Measurements from ENCODE around the gene PLCL1.
"Not testable (repeated sequence)": the region's sequence is repeated elsewhere in the genome, so short reads cannot be mapped to it uniquely, and the experiment has no call there.

Gene PLCL1

DNA sequence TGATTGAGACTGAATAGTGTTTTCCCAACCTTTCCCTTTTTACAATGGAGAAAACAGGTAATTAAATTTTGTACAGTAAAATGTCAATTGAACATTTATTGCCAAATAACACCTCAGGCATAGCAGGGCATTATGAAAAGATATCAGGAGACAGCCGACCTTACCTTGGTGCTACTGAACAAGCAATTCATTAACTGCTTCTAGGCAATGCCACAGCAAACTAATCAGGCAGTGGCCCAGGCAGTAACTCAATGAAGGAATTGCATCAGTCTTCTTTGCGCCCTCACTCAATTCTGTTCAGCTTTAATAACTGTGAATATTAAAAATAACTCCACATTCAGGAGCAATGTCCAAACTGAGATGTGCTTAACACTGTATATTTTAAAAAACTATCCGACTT lies 6.1 kb downstream of the PLCL1 start:
- DNase-seq: no peak

DNA sequence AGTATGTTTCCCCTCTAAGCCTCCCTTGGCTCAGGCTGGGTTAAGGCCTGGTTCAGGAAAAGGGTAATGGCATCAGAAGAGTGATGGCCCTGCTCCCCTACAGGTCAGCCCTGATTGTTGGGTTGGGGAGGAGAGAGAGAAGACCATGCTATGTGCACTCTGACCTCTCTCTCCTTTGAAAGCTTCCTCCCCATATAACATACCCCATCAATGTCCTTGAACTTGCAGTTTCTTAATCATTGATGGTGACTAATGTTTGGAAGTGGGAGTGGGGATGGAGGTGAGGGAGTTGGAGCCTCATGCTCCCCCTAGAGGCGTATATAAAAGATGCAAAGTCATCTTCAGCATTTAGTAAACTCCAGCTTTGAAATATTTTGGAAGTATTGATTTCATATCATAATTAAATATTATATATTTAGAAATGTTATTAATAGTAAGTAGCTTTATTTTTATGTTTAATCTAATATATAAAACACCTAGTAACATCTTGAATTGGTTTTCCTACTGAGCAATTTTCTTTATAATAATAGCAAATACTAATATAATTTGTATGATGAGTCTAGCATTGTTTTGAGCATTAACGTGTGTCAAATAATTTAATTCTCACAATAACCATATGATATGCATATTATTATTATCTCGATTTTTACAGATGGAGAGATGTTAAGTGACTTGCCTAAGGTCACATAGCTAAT lies 8.8 kb downstream of the PLCL1 start:
- no peak for DNase-seq

DNA sequence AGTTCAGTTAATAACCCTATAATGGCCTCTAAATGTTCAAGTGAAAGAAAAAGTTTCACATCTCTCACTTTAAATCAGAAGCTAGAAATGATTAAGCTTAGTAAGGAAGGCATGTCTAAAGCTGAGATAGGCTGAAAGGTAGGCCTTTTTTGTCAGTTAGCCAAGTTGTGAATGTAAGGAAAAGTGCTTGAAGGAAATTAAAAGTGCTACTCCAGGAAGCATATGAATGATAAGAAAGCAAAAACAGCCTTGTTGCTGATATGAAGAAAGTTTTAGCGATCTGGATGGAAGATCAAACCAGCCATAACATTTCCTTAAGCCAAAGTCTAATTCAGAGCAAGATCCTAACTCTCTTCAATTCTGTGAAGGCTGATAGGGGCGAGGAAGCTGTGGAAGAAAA lies 10.1 kb downstream of the PLCL1 start:
- DNase-seq: no peak

DNA sequence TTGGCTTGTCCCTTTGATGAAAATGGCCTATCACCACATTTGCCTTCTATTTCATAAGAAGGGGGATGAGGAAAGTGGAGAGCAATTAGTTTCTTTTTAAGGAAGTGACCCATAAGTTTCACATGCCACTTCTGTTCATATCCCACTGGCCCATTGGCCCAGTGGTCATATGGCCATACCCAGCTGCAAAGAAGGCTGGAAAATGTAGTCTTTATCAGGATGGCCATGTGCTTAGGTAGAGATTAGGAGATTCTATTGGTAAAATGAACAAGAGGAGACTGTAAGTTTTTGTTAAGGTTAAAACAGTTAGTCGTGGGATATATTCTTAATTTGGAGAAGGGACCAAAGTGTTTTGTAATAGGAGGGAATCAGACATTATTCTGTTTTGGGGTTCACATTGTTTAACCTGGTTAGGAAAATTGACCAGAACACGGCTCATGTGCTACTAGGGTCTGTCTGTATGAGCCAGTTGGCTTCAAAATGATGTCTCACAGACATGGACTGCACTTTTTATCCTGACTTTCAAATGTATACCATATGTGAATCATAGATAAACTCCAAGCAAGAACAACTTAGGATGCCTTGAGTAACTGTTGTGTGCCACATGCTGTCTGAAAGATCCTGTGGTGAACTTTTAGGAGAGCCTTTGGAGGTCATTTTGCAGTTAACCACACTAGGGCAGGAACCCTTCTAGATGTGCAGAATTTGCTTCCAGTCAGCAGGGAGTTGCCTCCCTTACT lies 17.3 kb downstream of the PLCL1 start:
- no peak for DNase-seq

DNA sequence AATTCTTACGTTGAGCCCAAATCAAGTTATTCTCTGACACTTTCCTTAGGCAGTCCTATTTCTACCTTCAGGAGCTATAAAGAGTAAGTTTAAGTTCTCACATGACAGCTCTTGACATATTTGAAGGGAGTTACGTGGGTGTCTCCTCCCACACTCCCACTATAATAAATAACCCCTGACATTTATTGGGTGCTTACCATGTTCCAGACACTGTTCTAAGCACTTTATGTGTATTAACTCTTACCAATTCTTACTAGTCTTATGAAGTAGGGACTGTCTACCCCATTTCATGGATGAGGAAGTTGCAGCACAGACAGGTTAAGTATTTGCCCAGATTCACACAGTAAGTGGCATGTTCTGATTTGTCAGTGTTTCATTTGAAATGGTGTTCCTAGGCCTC lies 17.9 kb downstream of the PLCL1 start:
- DNase-seq: no peak

DNA sequence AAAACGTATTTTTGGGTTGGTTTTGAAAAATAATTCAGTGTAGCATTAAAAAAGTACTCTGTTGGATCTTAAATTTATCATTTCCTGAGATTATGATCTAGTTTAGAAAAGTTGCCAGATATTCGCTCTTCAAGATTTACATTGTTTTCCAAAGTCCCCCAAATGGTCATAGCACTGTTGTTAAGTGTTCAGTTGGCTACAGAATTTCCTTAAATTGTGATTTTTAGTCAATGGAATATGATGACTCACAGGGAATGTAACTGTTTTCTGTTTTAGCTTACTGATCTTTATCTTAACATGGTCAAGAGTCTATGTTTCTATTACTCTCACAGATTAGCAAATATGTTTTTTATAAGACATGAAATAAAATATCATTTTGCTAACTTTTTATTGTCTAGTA lies 23.2 kb downstream of the PLCL1 start:
- DNase-seq: no peak

DNA sequence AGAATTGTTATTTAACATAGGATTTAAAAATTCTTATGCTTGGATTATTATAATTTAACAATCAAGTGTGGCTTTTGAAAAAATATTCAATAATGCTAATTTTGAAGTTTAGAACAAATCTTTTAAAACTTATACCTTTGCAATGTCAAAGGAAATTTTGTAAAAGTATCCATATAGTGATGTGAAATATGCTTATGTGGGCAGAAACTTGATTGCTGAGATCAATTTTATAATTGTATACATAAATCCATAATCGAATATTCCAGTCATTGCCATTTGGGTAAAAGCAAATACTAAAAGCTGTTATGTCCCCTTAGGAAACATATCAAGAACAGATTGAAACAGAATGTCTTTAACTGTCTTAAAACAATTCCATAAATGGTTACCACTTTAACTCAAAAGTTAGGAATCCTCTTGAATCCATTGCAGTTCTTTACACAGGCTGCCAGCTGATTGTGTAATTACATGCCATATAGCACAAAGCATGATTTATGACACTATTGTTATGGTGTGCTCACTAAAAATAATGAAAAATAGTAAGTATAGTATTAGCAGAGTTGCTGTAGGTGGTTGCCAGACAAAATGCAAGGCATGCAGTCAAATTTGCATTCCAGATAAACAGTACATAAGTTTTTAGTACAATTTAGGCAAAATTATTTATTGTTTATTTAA lies 24.2 kb downstream of the PLCL1 start:
- DNase-seq: no peak

DNA sequence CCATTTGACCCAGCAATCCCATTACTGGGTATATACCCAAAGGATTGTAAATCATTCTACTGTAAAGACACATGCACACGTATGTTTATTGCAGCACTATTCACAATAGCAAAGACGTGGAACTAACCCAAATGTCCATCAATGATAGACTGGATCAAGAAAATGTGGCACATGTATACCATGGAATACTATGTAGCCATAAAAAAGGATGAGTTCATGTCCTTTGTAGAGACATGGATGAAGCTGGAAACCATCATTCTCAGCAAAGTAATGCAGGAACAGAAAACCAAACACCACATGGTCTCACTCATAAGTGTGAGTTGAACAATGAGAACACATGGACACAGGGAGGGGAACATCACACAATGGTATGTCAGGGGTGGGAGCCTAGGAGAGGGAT lies 30.4 kb downstream of the PLCL1 start:
- DNase-seq: not testable (repeated sequence)

DNA sequence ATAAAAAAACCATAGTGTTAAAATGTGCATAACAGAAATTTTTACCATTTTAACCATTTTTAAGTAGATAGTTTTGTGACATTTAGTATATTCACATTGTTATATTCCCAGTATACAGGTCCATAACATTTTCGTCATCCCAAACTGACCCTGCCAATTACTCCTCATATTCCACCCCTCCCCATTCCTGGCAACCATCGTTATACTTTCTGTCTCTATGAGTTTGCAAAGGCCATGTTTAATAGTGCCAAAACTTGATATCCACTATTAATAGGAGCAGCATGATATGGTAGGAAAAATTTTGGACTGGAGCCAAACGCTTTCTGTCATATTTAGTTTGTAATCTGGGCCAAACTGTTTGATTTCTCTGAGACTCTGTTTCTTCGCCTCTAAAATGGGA lies 30.9 kb downstream of the PLCL1 start:
- DNase-seq: no peak

DNA sequence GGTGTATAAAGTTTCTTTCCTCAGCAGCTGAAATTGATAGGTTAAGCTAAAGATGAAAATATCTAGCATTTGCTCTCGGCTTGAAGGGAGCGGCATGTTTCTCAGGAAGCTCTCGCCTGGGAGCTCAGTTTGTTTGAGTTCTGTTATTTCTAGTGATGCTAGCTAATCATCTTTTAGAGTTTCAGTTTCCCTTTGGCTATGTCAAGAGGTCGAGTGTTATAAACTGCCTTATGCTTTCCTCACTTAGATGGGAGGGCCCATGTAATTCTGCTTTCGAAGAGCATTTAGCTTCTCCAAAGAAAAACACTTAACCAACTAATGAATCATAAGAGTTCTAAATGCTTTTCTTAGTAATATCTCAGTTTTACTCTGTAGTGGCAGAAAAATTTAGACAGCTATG lies 33.6 kb downstream of the PLCL1 start:
- no peak for DNase-seq

DNA sequence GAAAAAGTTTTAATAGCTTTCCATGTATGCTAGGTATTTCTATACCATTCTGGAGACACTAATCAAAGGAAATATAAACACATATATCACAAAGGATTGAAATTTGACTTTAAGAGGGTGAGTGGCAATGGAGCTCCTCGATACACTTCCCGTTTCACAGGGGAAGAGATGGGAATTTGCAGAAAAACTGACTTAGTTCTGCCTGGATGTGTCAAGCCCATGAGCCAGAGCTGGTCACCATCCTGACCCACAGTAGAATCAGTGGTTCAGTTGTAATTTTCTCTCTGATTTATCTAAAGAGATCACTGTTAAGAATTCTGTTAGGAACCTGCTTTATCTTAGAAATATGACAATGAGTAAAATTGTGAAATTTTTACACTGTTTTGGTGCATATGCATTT lies 34.2 kb downstream of the PLCL1 start:
- DNase-seq: no peak

DNA sequence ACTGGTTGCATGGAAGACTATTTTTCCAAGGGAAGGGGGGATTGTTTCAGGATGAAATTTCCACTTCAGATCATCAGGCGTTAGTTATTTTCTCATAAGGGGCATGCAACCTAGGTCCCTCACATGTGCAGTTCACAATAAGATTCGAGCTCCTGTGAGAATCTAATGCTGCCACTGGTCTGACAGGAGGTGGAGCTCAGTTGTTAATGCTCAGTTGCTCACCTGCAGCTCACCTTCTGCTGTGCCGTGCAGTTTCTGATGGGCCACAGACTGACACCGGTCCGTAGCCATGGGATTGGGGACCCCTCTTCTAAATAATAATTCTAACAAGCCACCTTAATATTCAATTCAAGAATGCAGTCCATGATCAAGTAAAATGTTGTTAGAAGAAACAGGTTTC lies 34.9 kb downstream of the PLCL1 start:
- no peak for DNase-seq

DNA sequence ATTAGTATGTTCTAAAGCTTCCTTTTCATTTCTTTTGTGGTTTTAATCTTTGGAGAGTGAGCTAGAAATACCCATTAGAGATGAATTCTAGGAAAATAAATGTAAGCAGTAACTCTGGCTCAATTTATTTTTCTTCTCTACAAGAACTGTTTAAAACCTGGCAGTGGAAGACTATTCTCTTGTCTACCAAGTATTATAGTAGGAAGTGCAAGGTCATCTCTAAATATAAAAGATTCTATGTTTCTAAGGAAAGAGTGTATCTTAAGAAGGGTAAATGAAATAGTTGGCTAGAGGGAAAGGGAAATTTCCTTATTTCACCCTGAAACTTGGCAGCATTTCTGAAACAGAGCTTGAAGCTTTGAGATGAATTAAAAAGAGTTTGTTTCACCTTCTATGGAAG lies 35.5 kb downstream of the PLCL1 start:
- no peak for DNase-seq

DNA sequence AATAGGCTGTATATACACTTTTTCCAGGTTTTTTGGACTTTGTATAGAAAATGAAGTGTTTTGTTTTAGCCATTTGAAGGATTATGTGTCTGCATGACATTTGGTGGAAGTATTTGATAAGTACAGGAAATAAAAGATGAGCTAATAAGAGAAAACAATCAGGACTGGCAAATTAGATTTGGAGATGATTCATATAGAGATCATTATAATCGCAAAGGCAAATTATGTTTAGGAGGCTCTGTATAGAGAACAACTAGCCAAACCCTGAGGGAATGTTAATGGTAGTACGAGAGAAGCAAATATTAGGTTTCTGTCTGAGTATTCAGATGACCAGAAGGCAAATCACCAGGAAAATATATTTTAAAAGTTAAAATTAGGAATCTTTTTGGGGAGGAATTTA lies 41.7 kb downstream of the PLCL1 start:
- no peak for DNase-seq

DNA sequence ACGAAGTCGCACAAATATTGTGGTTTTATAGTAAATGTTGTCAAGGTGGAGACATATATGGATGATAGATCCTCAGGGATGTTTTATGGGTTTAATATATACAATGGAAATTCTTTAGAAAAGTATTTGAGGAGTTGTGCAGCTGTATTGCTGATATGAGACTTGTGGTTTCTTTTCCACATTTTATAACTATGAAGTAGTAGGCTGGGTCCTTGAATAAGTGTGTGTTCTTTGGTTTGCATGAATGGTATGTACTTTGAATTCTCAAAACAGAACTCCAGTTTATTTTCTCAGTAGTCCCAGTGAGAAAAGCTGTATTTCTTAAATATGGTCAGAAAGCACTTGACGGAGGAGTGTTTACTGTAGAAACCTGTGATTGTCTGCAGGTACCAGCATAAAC lies 42.4 kb downstream of the PLCL1 start:
- no peak for DNase-seq

DNA sequence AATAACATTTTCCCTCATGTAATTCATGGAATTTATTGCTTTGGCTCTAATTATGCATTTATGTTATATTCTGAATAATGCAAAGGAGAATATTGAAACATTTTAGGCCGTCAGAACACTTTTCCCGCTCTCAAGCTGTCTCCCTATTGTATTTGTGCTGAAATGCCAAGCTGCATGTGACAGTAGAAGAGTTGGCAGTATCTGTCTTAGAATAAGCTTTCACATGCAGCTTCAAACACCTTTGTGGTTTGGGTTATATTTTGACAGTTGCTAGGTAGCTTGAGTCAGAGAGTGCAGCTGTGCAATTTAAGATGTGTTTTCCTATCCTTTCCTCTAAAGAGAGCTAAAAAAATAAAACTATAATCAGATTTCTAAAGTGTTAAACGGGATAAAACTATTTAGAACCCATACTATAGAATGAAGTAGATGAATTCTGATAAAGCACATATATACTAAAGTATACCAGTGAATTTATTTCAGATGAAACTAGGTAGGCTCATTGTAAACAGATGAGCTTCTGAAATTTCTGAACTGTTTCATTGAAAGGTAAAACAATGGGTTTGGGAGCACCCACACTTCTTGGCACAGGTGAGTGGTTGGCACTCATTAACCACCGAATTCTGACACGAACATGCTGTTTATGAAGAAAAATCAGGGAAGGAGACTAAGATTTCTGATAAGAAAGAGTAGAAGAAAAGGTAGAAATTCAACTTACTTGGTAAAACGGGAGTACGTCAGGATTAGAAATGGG lies 43.4 kb downstream of the PLCL1 start:
- no peak for DNase-seq

DNA sequence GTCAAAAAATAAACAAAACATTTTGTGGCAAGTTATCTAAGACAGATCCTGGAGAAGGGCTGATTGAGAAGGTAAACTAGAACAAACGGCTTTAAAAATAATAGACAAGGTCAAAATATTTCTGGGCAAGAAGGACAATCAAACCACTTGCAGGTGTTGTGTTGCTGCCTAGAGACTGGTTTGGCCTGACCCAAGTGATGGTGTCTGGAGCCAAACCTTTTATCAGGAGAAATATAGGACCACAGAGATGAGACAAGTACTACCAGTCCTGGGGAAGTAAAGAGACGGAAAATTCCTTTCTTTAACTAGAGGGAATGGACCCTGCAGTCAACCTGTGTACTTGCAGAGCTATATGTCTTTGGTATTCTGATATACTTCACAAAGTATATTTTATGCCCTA lies 44.2 kb downstream of the PLCL1 start:
- no peak for DNase-seq

DNA sequence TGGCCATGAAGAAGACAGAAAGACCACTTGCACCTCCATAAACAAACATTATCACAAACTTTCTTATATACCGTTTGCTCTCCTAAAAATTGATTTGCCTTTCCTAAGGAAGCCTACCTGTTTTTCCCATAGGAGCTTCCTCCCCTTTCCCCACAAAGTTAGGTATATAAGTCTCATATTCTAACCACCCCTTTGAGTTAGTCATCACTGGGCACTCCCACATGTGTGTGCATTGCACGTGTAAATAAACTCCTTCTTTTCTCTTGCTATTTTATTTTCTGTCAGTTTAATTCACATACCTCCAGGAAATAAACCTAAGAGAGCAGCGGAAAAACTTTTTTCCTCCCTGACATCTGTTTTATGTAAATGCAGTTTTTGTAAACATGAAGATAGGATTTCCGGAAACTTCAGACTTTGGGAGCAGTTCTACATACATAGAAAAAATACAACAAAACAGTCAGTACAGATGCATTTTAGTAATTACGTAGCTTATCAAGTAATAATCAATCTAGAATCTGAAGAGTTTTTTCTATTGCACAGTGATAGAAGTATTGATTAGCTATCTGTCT lies 46.6 kb downstream of the PLCL1 start:
- DNase-seq: no peak

DNA sequence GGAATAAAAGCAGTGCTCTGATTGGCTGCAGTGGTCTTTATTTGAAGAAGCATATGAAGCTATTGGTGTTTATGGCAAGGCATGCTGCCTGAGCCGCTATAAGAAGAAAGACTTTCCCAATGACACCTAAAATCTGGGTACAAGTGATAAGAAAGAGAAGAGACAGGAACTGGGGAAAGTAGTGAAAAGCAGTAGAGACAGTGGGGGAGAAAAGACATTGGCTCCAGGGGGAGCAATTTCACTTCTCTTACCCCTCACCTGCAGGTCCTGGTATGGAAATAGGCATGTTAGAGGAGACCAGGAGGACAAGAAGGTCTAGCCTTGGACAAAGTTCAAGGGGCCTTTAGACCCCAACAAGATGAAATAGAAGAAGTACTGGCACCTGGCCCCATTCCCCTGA lies 47.1 kb downstream of the PLCL1 start:
- DNase-seq: no peak

DNA sequence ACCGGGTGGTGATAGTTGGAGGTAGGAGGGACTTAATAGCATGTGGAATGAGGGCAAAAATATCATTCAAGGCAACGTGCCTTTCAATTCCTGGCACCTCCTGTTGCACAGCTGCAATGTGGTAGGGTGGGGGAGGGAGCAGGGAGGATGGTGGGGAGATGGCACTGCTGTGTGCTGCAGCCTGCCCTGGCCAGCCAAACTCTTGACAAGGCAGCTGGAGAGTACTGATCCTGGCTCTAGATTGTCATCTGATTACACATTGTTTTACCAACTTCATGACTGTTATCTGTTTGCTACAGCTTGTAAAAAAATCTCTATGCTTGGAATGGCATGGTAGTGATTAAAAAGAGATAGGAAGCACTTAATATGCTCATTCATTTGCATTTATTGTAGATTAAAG lies 47.7 kb downstream of the PLCL1 start:
- DNase-seq: no peak

DNA sequence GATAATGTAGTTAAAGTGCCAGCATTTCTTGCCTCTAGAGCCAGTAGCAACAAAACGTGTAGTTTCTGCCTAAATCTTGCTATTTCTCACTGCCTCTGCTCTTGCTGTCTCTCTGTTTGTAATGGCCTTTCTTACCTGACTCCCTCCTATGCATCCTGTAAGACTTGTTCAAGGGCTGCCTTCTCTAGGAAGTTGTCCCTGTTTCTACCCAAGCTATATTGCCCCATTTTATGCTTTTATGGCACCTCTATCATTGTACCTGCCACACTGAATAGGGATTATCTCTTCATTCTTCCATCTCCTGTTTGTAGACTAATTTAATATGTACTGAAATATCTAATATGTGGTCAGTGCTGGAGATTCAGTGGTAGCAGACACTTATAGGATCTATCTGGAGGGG lies 49.2 kb downstream of the PLCL1 start:
- no peak for DNase-seq

DNA sequence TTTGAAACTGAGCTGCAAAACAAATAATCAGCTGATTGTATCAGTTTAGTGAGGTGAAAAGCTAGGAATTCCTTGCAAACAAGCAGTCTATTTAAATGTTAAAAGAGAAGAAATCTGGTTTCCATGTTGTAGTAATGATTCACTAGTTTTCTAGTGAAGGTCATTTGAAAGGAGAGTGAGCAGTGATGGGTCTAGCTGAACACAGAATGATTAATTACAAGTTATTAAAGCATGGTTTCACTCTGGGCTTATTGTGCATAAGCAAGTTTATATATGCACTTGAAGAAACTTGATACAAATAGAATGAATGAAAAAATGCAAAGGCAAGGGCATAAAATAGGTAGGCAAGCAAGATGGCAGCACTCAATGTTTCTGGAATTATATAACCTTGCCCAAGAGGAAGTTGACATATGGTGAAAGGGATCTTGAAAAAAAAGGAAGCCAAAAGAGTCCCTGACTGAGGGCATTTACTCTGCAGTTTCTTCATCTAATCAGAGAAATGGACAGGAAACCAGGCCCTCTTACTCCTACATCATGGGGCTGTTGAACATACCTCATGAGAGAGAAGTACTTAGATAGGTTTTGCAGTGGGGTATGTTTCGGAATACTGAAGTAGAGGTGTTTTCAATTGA lies 53.2 kb downstream of the PLCL1 start:
- no peak for DNase-seq

DNA sequence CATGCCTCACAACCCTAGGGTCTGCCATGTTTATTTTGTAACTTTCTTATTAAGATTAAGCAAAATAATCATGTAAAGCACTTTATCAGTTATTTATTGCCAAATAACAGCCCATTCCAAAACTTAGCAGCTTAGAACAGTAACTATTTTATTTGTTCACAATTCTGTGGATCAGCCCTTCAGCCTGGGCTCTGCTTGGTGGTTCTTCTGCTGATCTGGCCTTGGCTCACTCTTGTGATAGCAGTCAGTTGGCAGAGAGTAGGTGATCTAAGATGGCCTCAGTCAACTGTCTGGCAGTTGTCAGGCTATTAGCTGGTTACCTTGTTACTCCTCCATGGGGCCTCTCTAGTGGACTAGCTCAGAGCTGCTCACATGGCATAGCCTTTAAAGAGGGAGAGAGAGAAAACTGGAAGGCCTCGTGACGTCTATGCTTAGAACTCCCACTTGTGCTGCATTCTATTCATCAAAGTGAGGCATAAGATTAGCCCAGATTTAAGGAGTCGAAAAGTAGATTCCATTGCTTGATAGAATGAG lies 54.3 kb downstream of the PLCL1 start:
- no peak for DNase-seq

Measured in DMS 273 treated with DMSO at 0.1 percent for 48 hours (cell line).